ENCODE measurements around the gene STN1. TPM values are rescaled to one million over a fixed set of nuclear protein-coding genes. Genes with fewer than 3 reads are reported as not detected.

Gene STN1
- total and polyA plus RNA-seq, 2 donors (not counting 1 experiment from before 2014, with no cell fraction given): 21.7 to 36.5 TPM

DNA sequence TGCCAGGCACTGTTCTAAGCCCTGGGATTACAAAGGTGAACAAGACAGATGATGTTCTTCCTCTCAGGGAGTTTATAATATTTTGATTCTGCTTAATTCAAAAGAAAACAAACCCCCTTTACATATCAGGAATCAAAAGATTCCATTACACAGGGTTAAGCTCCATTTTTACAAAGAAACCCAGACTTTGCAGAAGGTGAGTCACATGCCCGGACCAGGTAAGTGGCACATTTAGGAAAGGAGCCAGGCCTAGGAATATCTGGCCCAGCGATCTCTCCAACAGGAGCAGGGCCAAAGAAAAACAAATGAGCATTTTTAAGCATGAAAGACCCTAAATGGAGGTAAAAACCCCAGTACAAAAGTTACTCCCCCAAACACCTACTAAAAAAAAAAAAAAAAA, 1.1 kb downstream of the STN1 start:
- Histone ChIP-seq H3K27ac (ENCODE audit: insufficient read depth, low read length) (peak overlapping the region; percentile 86), H3K4me1 (ENCODE audit: control insufficient read depth, extremely low read depth, insufficient read depth, low read length) (peaks cover 9% of the 10 kb centered on the region), H2AFZ (ENCODE audit: low read length) (no peak overlapping the region), H3K36me3 (ENCODE audit: control insufficient read depth, insufficient read depth, low read length) (no peaks in the 10 kb centered on the region), H3K79me2 (ENCODE audit: control insufficient read depth, insufficient read depth, low read length) (peaks cover 15% of the 10 kb centered on the region), H3K4me3 (replicated peaks in 1 of 4; ENCODE audit: control extremely low read depth in 1 of 4, insufficient read depth in 1 of 4, low read depth in 3 of 4, low read length in 4 of 4) (peak overlapping the region; percentile 66 to 83 (median 72)), H4K20me1 (ENCODE audit: control insufficient read depth, extremely low read depth, insufficient read depth, low read length) (no peaks in the 10 kb centered on the region), H3K4me2 (ENCODE audit: extremely low read depth, insufficient read depth, low read length) (peak overlapping the region; percentile 99), H3K27me3 (ENCODE audit: control insufficient read depth, insufficient read depth, low read length) (no peaks in the 10 kb centered on the region), H3K9ac (ENCODE audit: insufficient read depth, low read length) (no peak overlapping the region), H3K9me3 (ENCODE audit: control insufficient read depth, insufficient read depth, low read depth, low read length) (no peaks in the 10 kb centered on the region)
- TF ChIP-seq CTCF (conservative IDR thresholded peaks at IDR 0.05 in 1 of 2, IDR thresholded peaks at IDR 0.05 in 1 of 2; ENCODE audit: low read depth in 1 of 2, low read length in 2 of 2) (no peak), EZH2 (IDR thresholded peaks at IDR 0.05; ENCODE audit: low read length, missing control alignments) (no peak)
- DNase-seq (ENCODE audit: low read depth in 2 of 2): no peak

GRCh38 chr10:103916254-103916653, 1.7 kb downstream of the STN1 start:
- no peak for DNase-seq (ENCODE audit: low read depth in 2 of 2)
- Histone ChIP-seq H3K27ac (ENCODE audit: insufficient read depth, low read length) (no peak overlapping the region), H3K36me3 (ENCODE audit: control insufficient read depth, insufficient read depth, low read length) (no peaks in the 10 kb centered on the region), H3K9ac (ENCODE audit: insufficient read depth, low read length) (no peak overlapping the region), H3K9me3 (ENCODE audit: control insufficient read depth, insufficient read depth, low read depth, low read length) (no peaks in the 10 kb centered on the region), H3K4me2 (ENCODE audit: extremely low read depth, insufficient read depth, low read length) (peak overlapping the region; percentile 67), H2AFZ (ENCODE audit: low read length) (no peak overlapping the region), H3K79me2 (ENCODE audit: control insufficient read depth, insufficient read depth, low read length) (peaks cover 15% of the 10 kb centered on the region), H3K4me1 (ENCODE audit: control insufficient read depth, extremely low read depth, insufficient read depth, low read length) (peaks cover 9% of the 10 kb centered on the region), H4K20me1 (ENCODE audit: control insufficient read depth, extremely low read depth, insufficient read depth, low read length) (no peaks in the 10 kb centered on the region), H3K27me3 (ENCODE audit: control insufficient read depth, insufficient read depth, low read length) (no peaks in the 10 kb centered on the region), H3K4me3 (replicated peaks in 1 of 4; ENCODE audit: control extremely low read depth in 1 of 4, insufficient read depth in 1 of 4, low read depth in 3 of 4, low read length in 4 of 4) (peak overlapping the region in 3 of 4 experiments; percentile 66 to 83 (median 77))
- TF ChIP-seq CTCF (conservative IDR thresholded peaks at IDR 0.05 in 1 of 2, IDR thresholded peaks at IDR 0.05 in 1 of 2; ENCODE audit: low read depth in 1 of 2, low read length in 2 of 2) (no peak), EZH2 (IDR thresholded peaks at IDR 0.05; ENCODE audit: low read length, missing control alignments) (no peak)

DNA sequence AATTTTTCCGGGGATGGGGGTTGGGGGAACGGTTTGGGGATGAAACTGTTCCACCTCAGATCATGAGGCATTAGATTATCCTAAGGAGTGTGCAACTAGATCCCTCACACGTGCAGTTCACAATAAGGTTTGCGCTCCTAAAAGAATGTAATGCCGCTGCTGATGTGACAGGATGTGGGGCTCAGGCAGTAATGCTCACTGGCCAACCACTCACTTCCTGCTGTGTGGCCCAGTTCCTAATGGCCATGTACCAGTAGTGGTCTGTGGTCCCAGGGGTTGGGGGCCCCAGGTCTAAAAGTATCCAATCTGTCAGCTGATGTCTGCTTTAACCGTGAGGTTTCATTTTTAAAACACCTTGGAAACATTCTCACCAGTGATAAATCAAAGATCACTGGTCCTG, 2.2 kb downstream of the STN1 start:
- H3K27me3 ChIP-seq (ENCODE audit: control insufficient read depth, insufficient read depth, low read length): no peaks in the 10 kb centered on the region
- no peaks in the 10 kb centered on the region for H4K20me1 ChIP-seq (ENCODE audit: control insufficient read depth, extremely low read depth, insufficient read depth, low read length)
- TF ChIP-seq EZH2 (IDR thresholded peaks at IDR 0.05; ENCODE audit: low read length, missing control alignments) (no peak), CTCF (conservative IDR thresholded peaks at IDR 0.05 in 1 of 2, IDR thresholded peaks at IDR 0.05 in 1 of 2; ENCODE audit: low read depth in 1 of 2, low read length in 2 of 2) (no peak)
- H3K27ac ChIP-seq (ENCODE audit: insufficient read depth, low read length): no peak overlapping the region
- peak overlapping the region; percentile 67 for H3K4me2 ChIP-seq (ENCODE audit: extremely low read depth, insufficient read depth, low read length)
- DNase-seq (ENCODE audit: low read depth in 2 of 2): peak in 1 of 2 donors; percentile 29
- H3K4me3 ChIP-seq (replicated peaks in 1 of 4; ENCODE audit: control extremely low read depth in 1 of 4, insufficient read depth in 1 of 4, low read depth in 3 of 4, low read length in 4 of 4): peak overlapping the region in 2 of 4 experiments; percentile 77 to 83
- H3K79me2 ChIP-seq (ENCODE audit: control insufficient read depth, insufficient read depth, low read length): peaks cover 15% of the 10 kb centered on the region
- H3K36me3 ChIP-seq (ENCODE audit: control insufficient read depth, insufficient read depth, low read length): no peaks in the 10 kb centered on the region
- no peak overlapping the region for H2AFZ ChIP-seq (ENCODE audit: low read length)
- H3K9ac ChIP-seq (ENCODE audit: insufficient read depth, low read length): no peak overlapping the region
- peaks cover 9% of the 10 kb centered on the region for H3K4me1 ChIP-seq (ENCODE audit: control insufficient read depth, extremely low read depth, insufficient read depth, low read length)
- H3K9me3 ChIP-seq (ENCODE audit: control insufficient read depth, insufficient read depth, low read depth, low read length): no peaks in the 10 kb centered on the region
